Measurements from ENCODE around the gene SYNPO2. TPM values are rescaled to one million over a fixed set of nuclear protein-coding genes. Genes with fewer than 3 reads are reported as not detected.

Gene SYNPO2
- total RNA-seq, 3 donors from 2014 or later: 18.9 to 804 (median 91.1) TPM

GRCh38 chr4:118850488-118851173 lies 38.0 kb upstream of the SYNPO2 start:
- Histone ChIP-seq H3K9me3 (no peaks in the 10 kb centered on the region), H3K4me1 (ENCODE audit: low read depth) (no peaks in the 10 kb centered on the region), H3K36me3 (ENCODE audit: low read depth) (no peaks in the 10 kb centered on the region), H3K4me3 (no peak overlapping the region)
- DNase-seq (peak in 1 of 3 donors; percentile 28), ATAC-seq (peak; percentile 91)
- no peak for TF ChIP-seq CTCF (IDR thresholded peaks at IDR 0.05)
- intact Hi-C loops (cut with DNase I, micrococcal nuclease): no loop called here

GRCh38 chr4:118857760-118858159 lies 30.9 kb upstream of the SYNPO2 start:
- Histone ChIP-seq H3K4me1 (ENCODE audit: low read depth) (no peaks in the 10 kb centered on the region), H3K4me3 (no peak overlapping the region), H3K36me3 (ENCODE audit: low read depth) (no peaks in the 10 kb centered on the region), H3K9me3 (no peaks in the 10 kb centered on the region)
- no peak for TF ChIP-seq CTCF (IDR thresholded peaks at IDR 0.05)
- no peak for DNase-seq
- intact Hi-C loops (cut with DNase I, micrococcal nuclease): no loop called here
- no peak for ATAC-seq

- ATAC-seq (no peak), DNase-seq (no peak)
- Histone ChIP-seq H3K4me1 (ENCODE audit: low read depth) (no peaks in the 10 kb centered on the region), H3K4me3 (no peak overlapping the region), H3K36me3 (ENCODE audit: low read depth) (no peaks in the 10 kb centered on the region), H3K9me3 (no peaks in the 10 kb centered on the region)
- no peak for TF ChIP-seq CTCF (IDR thresholded peaks at IDR 0.05)
- intact Hi-C loops (cut with DNase I, micrococcal nuclease): no loop called here
Measured at GRCh38 chr4:118858779-118859178, 29.9 kb upstream of the SYNPO2 start.

- Histone ChIP-seq H3K36me3 (ENCODE audit: low read depth) (no peaks in the 10 kb centered on the region), H3K9me3 (no peaks in the 10 kb centered on the region), H3K4me1 (ENCODE audit: low read depth) (no peaks in the 10 kb centered on the region), H3K4me3 (no peak overlapping the region)
- intact Hi-C loops (cut with DNase I, micrococcal nuclease): no loop called here
- ATAC-seq (peak; percentile 92), DNase-seq (peak in 1 of 3 donors; percentile 40)
- peak; percentile 34 for TF ChIP-seq CTCF (IDR thresholded peaks at IDR 0.05)
Measured at GRCh38 chr4:118865091-118865708, 23.5 kb upstream of the SYNPO2 start.

- intact Hi-C loops (cut with DNase I, micrococcal nuclease): no loop called here
- ATAC-seq (no peak), DNase-seq (no peak)
- H3K36me3 ChIP-seq (ENCODE audit: low read depth): no peaks in the 10 kb centered on the region
- TF ChIP-seq CTCF (IDR thresholded peaks at IDR 0.05): no peak
- H3K9me3 ChIP-seq: no peaks in the 10 kb centered on the region
- H3K4me1 ChIP-seq (ENCODE audit: low read depth): no peaks in the 10 kb centered on the region
- H3K4me3 ChIP-seq: no peak overlapping the region
Measured at GRCh38 chr4:118866442-118866841, 22.2 kb upstream of the SYNPO2 start.

All from mucosa of descending colon (tissue), 3 donors.